Measurements from ENCODE around the gene MRPL41.

- TF ChIP-seq CTCF (IDR thresholded peaks at IDR 0.05), result no peak
- TF ChIP-seq POLR2AphosphoS5 (IDR thresholded peaks at IDR 0.05), result no peak
Observed at GRCh38 chr9:137504432-137504777, 47.3 kb upstream of the MRPL41 start.
